GM12878 (cell line): Measurements from ENCODE around the gene STK4.

Experiments used
- JUNB ChIP-seq: IDR thresholded peaks from 2 replicates; pipeline ENCODE4 v1.6.1; 2016; ENCODE audit warnings: antibody characterized with exemption, mild to moderate bottlenecking
- POLR2A ChIP-seq: IDR thresholded peaks from 2 replicates; pipeline ENCODE4 v1.6.1; 2011; ENCODE audit warnings: low read depth, mild to moderate bottlenecking, low read length
- TCF3 ChIP-seq: IDR thresholded peaks from 2 replicates; pipeline ENCODE4 v1.6.1; 2012; ENCODE audit warnings: low read depth, mild to moderate bottlenecking, low read length, borderline replicate concordance; ENCODE audit not compliant: insufficient read depth
- ZNF384 ChIP-seq: IDR thresholded peaks from 2 replicates; pipeline ENCODE4 v1.6.1; 2012; ENCODE audit warnings: low read depth, mild to moderate bottlenecking, low read length, improper control_type of control experiment, borderline replicate concordance
- TF ChIP-seq, protein P1 (sequence below), 3 experiments: IDR thresholded peaks in 2 of 3; conservative IDR thresholded peaks in 1 of 3; 2 replicates each; pipeline ENCODE4 v1.5.1; 2011; ENCODE audit warnings: low read depth in 3 of 3, low read length in 3 of 3, mild to moderate bottlenecking in 3 of 3, control low read depth in 2 of 3, moderate library complexity in 2 of 3, inconsistent platforms in 1 of 3, mixed read lengths in 1 of 3; ENCODE audit not compliant: control insufficient read depth in 2 of 3, insufficient read depth in 1 of 3; ENCODE audit errors: extremely low read depth in 1 of 3

DNA sequence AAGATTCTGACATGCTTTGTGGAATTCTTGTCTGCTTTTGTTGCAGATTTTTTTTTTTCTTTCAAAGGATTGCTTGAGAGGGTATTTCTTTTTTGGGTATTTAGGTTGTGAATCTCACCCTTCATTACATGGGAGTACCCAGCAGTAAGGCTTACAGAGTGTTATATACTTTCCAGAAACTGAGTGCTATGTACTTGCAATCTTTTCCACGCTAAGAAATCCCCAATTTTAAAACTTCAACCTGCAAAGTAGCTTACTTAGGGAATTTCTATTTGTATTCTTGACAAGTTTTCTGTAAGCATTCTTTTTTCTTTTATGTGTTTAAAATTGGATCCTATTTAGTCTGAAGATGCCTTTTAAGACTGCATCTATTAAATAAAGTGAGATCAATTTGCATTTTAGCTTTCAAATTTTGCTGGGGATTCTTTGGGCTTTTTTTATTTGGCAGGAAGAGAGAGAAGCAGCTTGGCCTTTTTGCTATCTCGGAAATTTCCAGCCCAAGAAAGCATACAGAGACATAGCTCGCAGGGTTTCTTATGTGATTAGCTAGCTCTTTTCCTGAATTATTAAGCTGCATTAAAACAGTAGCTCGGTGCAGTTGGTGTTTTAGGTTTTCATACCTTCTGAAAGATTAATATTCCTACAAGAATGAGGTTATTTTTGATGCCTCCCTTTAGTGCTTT, 92.0 kb downstream of the STK4 start:
- TF ChIP-seq, protein P1, sequence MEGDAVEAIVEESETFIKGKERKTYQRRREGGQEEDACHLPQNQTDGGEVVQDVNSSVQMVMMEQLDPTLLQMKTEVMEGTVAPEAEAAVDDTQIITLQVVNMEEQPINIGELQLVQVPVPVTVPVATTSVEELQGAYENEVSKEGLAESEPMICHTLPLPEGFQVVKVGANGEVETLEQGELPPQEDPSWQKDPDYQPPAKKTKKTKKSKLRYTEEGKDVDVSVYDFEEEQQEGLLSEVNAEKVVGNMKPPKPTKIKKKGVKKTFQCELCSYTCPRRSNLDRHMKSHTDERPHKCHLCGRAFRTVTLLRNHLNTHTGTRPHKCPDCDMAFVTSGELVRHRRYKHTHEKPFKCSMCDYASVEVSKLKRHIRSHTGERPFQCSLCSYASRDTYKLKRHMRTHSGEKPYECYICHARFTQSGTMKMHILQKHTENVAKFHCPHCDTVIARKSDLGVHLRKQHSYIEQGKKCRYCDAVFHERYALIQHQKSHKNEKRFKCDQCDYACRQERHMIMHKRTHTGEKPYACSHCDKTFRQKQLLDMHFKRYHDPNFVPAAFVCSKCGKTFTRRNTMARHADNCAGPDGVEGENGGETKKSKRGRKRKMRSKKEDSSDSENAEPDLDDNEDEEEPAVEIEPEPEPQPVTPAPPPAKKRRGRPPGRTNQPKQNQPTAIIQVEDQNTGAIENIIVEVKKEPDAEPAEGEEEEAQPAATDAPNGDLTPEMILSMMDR (IDR thresholded peaks at IDR 0.05 in 2 of 3, conservative IDR thresholded peaks at IDR 0.05 in 1 of 3; ENCODE audit: control insufficient read depth in 2 of 3, extremely low read depth in 1 of 3, insufficient read depth in 1 of 3, low read depth in 3 of 3, low read length in 3 of 3): no peak
- TF ChIP-seq JUNB (no peak), ZNF384 (no peak), POLR2A (no peak), TCF3 (no peak)
